WTC11 (cell line): Measurements from ENCODE around the gene MAZ. TPM values are rescaled to one million over a fixed set of nuclear protein-coding genes. Genes with fewer than 3 reads are reported as not detected.

Source experiments
- ATAC-seq: fragments of 200-7000 bp; cut with Tn5 transposase; 2 replicates; pipeline ENCODE4 v1.10.0; 2021; ENCODE audit warnings: mild to moderate bottlenecking, moderate library complexity
- CTCF ChIA-PET: fragments of 300-600 bp; sonication (Branson Sonifier 250); formaldehyde crosslinking; loops from one replicate; lab custom pipeline; 2021; ENCODE audit warnings: antibody characterized with exemption; lab: Charles Lee
- POLR2A ChIA-PET: fragments of 350-600 bp; sonication (Branson Sonifier 250); formaldehyde crosslinking; loops from one replicate; lab custom pipeline; 2021; ENCODE audit warnings: antibody characterized with exemption; lab: Charles Lee
- DNase-seq: peaks from one replicate; pipeline ENCODE4 v3.0.0; 2021; ENCODE audit warnings: low spot score
- H3K27ac Mint-ChIP-seq: 2 replicates; pipeline ENCODE4 v1.8.0; 2021; ENCODE audit warnings: mixed read lengths
- H3K27me3 Mint-ChIP-seq: 2 replicates; pipeline ENCODE4 v1.8.0; 2021; ENCODE audit warnings: low read depth, mild to moderate bottlenecking, moderate library complexity, mixed read lengths
- H3K36me3 Mint-ChIP-seq: 2 replicates; pipeline ENCODE4 v1.8.0; 2021; ENCODE audit warnings: mixed read lengths
- H3K4me1 Mint-ChIP-seq: 2 replicates; pipeline ENCODE4 v1.8.0; 2022; ENCODE audit warnings: mixed read lengths
- H3K4me3 Mint-ChIP-seq: 2 replicates; pipeline ENCODE4 v1.8.0; 2021; ENCODE audit warnings: mild to moderate bottlenecking, moderate library complexity, mixed read lengths
- H3K9me3 Mint-ChIP-seq: 2 replicates; pipeline ENCODE4 v1.8.0; 2021; ENCODE audit warnings: mixed read lengths
- GRHL2 ChIP-seq: fragments of 250-450 bp; sonication (Bioruptor Pico); IDR thresholded peaks from 2 replicates; pipeline ENCODE4 v1.8.0; 2022; ENCODE audit warnings: mild to moderate bottlenecking, moderate library complexity; ENCODE audit not compliant: insufficient replicate concordance, severe bottlenecking
- JAZF1 ChIP-seq: fragments of 250-450 bp; sonication (Bioruptor Pico); IDR thresholded peaks from 2 replicates; pipeline ENCODE4 v1.9.0; 2021; ENCODE audit warnings: moderate library complexity, mild to moderate bottlenecking, inconsistent platforms
- SMAD3 ChIP-seq: sonication (generic); formaldehyde crosslinking; IDR thresholded peaks from 2 replicates; pipeline ENCODE4 v1.8.0; 2022; ENCODE audit warnings: missing genetic modification reagents, mild to moderate bottlenecking, borderline replicate concordance
- ZNF138 ChIP-seq: sonication (generic); formaldehyde crosslinking; conservative IDR thresholded peaks from 2 replicates; pipeline ENCODE4 v1.8.1; 2022; ENCODE audit warnings: mild to moderate bottlenecking, moderate library complexity, missing genetic modification reagents
- ZNF317 ChIP-seq: sonication (generic); formaldehyde crosslinking; IDR thresholded peaks from 2 replicates; pipeline ENCODE4 v1.8.1; 2023; ENCODE audit warnings: low read depth, mild to moderate bottlenecking, moderate library complexity, missing genetic modification reagents, borderline replicate concordance
- ZNF671 ChIP-seq: fragments of 250-450 bp; sonication (Bioruptor Pico); IDR thresholded peaks from 2 replicates; pipeline ENCODE4 v1.8.0; 2021; ENCODE audit warnings: mild to moderate bottlenecking
- total RNA-seq: library from RNA; stranded (reverse); gene quantifications from 3 replicates; pipeline ENCODE4 v1.2.3, GENCODE V29; 2021
- TF ChIP-seq, protein P1 (sequence below): fragments of 250-450 bp; sonication (Bioruptor Pico); IDR thresholded peaks from 2 replicates; pipeline ENCODE4 v1.9.0; 2021; ENCODE audit warnings: mild to moderate bottlenecking
- TF ChIP-seq, protein P2 (sequence below): fragments of 250-450 bp; sonication (Bioruptor Pico); conservative IDR thresholded peaks from 2 replicates; pipeline ENCODE4 v1.9.0; 2021; ENCODE audit warnings: mild to moderate bottlenecking
- TF ChIP-seq, protein P3 (sequence below): sonication (generic); formaldehyde crosslinking; IDR thresholded peaks from 2 replicates; pipeline ENCODE4 v1.8.0; 2022; ENCODE audit warnings: mild to moderate bottlenecking, missing genetic modification reagents
- TF ChIP-seq, protein P4 (sequence below): sonication (generic); formaldehyde crosslinking; IDR thresholded peaks from 2 replicates; pipeline ENCODE4 v1.8.1; 2022; ENCODE audit warnings: low read depth, mild to moderate bottlenecking, moderate library complexity, missing genetic modification reagents, borderline replicate concordance
- TF ChIP-seq, protein P5 (sequence below): sonication (generic); formaldehyde crosslinking; IDR thresholded peaks from 2 replicates; pipeline ENCODE4 v1.8.0; 2022; ENCODE audit warnings: missing genetic modification reagents
- TF ChIP-seq, protein P6 (sequence below): sonication (generic); formaldehyde crosslinking; IDR thresholded peaks from 2 replicates; pipeline ENCODE4 v1.8.1; 2023; ENCODE audit warnings: mild to moderate bottlenecking, missing genetic modification reagents

MAZ gene
- total RNA-seq, 1 experiment from 2014 or later = 405 TPM

DNA sequence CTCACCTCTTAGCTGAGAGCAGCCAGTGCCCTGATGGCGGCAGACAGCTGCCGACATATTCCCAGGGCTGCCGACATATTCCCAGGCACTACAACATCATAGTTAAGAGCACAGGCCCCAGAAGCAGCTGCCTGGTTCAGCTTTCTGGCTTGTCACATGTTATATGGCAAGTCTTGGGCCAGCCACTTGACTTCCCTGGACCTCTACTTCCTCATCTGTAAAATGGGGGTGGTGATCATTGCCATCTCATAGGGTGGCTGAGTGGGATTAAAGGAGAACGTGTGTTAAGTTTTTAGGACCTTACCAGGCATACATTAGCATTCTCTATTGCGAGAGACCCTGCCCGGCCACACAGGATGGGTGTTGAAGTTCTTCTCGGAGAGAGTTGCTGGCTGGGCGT is 37.6 kb downstream of the MAZ start (continued):
- TF ChIP-seq, protein P1, sequence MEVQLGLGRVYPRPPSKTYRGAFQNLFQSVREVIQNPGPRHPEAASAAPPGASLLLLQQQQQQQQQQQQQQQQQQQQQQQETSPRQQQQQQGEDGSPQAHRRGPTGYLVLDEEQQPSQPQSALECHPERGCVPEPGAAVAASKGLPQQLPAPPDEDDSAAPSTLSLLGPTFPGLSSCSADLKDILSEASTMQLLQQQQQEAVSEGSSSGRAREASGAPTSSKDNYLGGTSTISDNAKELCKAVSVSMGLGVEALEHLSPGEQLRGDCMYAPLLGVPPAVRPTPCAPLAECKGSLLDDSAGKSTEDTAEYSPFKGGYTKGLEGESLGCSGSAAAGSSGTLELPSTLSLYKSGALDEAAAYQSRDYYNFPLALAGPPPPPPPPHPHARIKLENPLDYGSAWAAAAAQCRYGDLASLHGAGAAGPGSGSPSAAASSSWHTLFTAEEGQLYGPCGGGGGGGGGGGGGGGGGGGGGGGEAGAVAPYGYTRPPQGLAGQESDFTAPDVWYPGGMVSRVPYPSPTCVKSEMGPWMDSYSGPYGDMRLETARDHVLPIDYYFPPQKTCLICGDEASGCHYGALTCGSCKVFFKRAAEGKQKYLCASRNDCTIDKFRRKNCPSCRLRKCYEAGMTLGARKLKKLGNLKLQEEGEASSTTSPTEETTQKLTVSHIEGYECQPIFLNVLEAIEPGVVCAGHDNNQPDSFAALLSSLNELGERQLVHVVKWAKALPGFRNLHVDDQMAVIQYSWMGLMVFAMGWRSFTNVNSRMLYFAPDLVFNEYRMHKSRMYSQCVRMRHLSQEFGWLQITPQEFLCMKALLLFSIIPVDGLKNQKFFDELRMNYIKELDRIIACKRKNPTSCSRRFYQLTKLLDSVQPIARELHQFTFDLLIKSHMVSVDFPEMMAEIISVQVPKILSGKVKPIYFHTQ (CRISPR knock-in tag) = no peak
- TF ChIP-seq ZNF138 (CRISPR knock-in tag) = no peak
- TF ChIP-seq SMAD3 (CRISPR knock-in tag) = no peak
- TF ChIP-seq, protein P2, sequence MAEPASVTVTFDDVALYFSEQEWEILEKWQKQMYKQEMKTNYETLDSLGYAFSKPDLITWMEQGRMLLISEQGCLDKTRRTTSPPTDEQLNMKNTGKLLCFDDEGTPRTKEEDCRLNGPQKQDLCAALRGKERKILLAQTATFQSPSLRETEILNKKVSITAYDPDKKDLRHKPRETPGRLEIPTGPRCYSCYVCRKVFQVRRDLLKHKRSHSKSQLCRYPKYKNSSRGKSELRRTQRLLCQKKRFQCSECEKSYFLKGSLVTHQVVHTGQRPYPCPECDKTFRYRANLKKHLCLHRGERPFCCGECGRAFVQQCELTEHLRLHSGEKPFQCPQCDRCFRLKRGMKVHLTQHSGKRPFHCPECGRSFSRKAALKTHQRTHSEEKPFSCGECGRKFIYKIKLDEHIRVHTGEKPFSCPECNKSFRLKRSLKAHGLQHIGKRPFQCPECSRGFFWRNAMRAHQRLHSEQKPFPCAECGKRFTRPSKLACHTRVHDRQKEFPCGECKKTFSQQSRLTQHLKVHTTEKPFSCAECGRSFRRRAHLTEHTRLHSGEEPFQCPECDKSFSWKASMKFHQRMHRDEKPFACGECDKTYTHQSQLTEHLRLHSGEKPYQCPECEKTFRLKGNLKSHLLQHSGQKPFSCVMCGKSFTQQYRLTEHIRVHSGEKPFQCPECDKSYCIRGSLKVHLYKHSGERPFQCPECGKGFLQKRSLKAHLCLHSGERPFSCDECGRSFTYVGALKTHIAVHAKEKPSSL = no peak
- no peak for TF ChIP-seq GRHL2
- TF ChIP-seq JAZF1 (CRISPR knock-in tag) = no peak
- TF ChIP-seq, protein P3, sequence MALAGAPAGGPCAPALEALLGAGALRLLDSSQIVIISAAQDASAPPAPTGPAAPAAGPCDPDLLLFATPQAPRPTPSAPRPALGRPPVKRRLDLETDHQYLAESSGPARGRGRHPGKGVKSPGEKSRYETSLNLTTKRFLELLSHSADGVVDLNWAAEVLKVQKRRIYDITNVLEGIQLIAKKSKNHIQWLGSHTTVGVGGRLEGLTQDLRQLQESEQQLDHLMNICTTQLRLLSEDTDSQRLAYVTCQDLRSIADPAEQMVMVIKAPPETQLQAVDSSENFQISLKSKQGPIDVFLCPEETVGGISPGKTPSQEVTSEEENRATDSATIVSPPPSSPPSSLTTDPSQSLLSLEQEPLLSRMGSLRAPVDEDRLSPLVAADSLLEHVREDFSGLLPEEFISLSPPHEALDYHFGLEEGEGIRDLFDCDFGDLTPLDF (CRISPR knock-in tag) = no peak
- TF ChIP-seq, protein P4, sequence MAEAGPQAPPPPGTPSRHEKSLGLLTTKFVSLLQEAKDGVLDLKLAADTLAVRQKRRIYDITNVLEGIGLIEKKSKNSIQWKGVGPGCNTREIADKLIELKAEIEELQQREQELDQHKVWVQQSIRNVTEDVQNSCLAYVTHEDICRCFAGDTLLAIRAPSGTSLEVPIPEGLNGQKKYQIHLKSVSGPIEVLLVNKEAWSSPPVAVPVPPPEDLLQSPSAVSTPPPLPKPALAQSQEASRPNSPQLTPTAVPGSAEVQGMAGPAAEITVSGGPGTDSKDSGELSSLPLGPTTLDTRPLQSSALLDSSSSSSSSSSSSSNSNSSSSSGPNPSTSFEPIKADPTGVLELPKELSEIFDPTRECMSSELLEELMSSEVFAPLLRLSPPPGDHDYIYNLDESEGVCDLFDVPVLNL (CRISPR knock-in tag) = no peak
- TF ChIP-seq, protein P5, sequence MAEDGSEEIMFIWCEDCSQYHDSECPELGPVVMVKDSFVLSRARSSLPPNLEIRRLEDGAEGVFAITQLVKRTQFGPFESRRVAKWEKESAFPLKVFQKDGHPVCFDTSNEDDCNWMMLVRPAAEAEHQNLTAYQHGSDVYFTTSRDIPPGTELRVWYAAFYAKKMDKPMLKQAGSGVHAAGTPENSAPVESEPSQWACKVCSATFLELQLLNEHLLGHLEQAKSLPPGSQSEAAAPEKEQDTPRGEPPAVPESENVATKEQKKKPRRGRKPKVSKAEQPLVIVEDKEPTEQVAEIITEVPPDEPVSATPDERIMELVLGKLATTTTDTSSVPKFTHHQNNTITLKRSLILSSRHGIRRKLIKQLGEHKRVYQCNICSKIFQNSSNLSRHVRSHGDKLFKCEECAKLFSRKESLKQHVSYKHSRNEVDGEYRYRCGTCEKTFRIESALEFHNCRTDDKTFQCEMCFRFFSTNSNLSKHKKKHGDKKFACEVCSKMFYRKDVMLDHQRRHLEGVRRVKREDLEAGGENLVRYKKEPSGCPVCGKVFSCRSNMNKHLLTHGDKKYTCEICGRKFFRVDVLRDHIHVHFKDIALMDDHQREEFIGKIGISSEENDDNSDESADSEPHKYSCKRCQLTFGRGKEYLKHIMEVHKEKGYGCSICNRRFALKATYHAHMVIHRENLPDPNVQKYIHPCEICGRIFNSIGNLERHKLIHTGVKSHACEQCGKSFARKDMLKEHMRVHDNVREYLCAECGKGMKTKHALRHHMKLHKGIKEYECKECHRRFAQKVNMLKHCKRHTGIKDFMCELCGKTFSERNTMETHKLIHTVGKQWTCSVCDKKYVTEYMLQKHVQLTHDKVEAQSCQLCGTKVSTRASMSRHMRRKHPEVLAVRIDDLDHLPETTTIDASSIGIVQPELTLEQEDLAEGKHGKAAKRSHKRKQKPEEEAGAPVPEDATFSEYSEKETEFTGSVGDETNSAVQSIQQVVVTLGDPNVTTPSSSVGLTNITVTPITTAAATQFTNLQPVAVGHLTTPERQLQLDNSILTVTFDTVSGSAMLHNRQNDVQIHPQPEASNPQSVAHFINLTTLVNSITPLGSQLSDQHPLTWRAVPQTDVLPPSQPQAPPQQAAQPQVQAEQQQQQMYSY = no peak

DNA sequence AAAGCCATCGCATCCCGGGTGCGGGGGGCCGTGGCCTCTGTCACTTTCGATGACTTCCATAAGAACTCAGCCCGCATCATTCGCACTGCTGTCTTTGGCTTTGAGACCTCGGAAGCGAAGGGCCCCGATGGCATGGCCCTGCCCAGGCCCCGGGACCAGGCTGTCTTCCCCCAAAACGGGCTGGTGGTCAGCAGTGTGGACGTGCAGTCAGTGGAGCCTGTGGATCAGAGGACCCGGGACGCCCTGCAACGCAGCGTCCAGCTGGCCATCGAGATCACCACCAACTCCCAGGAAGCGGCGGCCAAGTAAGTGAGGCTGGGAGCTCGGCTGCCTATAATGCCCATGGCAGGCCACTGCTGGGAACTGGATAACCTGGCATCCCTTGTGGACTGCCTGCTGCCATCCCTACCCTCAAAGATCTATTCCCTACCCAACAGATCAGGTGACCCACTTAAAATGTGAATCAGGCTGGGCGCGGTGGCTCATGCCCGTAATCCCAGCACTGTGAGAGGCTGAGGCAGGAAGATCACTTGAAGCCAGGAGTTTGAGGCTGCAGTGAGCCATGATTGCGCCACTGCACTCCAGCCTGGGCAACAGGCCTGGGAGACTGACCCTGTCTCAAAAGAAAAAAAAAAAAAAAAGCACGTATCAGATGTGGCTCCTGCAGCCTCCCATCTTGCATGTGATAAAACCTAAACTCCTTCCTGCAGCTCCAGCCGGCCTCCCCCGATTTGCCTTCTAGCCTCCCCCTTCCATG is 38.4 kb downstream of the MAZ start:
- Mint-ChIP-seq H3K27ac (no peak overlapping the region), H3K9me3 (no peaks in the 10 kb centered on the region), H3K36me3 (no peaks in the 10 kb centered on the region; the same call in 1 of the 2 replicates), H3K27me3 (no peaks in the 10 kb centered on the region; the same call in 1 of the 2 replicates), H3K4me1 (peaks cover 6% of the 10 kb centered on the region)
- no peak for ATAC-seq
- DNase-seq = no peak
- POLR2A ChIA-PET = no interaction called here
- TF ChIP-seq, protein P4 (CRISPR knock-in tag) = no peak
- TF ChIP-seq, protein P1 (CRISPR knock-in tag) = no peak
- no peak for TF ChIP-seq ZNF671 (CRISPR knock-in tag)
- TF ChIP-seq, protein P6, sequence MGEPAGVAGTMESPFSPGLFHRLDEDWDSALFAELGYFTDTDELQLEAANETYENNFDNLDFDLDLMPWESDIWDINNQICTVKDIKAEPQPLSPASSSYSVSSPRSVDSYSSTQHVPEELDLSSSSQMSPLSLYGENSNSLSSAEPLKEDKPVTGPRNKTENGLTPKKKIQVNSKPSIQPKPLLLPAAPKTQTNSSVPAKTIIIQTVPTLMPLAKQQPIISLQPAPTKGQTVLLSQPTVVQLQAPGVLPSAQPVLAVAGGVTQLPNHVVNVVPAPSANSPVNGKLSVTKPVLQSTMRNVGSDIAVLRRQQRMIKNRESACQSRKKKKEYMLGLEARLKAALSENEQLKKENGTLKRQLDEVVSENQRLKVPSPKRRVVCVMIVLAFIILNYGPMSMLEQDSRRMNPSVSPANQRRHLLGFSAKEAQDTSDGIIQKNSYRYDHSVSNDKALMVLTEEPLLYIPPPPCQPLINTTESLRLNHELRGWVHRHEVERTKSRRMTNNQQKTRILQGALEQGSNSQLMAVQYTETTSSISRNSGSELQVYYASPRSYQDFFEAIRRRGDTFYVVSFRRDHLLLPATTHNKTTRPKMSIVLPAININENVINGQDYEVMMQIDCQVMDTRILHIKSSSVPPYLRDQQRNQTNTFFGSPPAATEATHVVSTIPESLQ = no peak
- no peak for TF ChIP-seq ZNF317
- TF ChIP-seq, all 79 proteins: peak for 0
- CTCF ChIA-PET = interaction anchor here (0.8 to 4.8 kb wide), 8 partner anchors 10 to 187 kb away, joined by 3 to 50 read pairs (median 8); partner anchors contain the start of genes MVP, PAGR1 and TLCD3B
- no peak overlapping the region for H3K4me3 Mint-ChIP-seq
